Endothelial cell of umbilical vein (primary cell): ENCODE measurements around the gene GEMIN5. TPM values are rescaled to one million over a fixed set of nuclear protein-coding genes. Genes with fewer than 3 reads are reported as not detected.

Source experiments
- BruUV-seq: library from RNA; stranded (reverse); fragments of 400-500 nt; replicated peaks from 2 replicates; lab custom pipeline; 2021; lab: Mats Ljungman, UMichigan
- CTCF ChIA-PET: fragments of 300-600, 350-600 bp; sonication (Branson Sonifier 250); formaldehyde crosslinking; loops from one replicate; lab custom pipeline; 2021; ENCODE audit warnings: antibody characterized with exemption, inconsistent platforms; lab: Charles Lee
- POLR2A ChIA-PET: fragments of 300-600, 350-600 bp; sonication (Branson Sonifier 250); formaldehyde crosslinking; loops from one replicate; lab custom pipeline; 2021; ENCODE audit warnings: antibody characterized with exemption, inconsistent platforms; lab: Charles Lee
- DNase-seq: peaks from one replicate; pipeline ENCODE4 v3.0.0-alpha.2; 2011; ENCODE audit warnings: low read depth, low spot score
- FAIRE-seq: peaks from 2 replicates; lab custom pipeline; 2011; peaks lifted over from hg19 to GRCh38; lab: Jason Lieb, UNC
- H2AFZ ChIP-seq: 2 replicates; pipeline ENCODE4 v1.6.0; 2012; ENCODE audit warnings: low read depth, low read length, control low read depth, inconsistent platforms
- H3K27ac ChIP-seq: 2 replicates; pipeline ENCODE4 v1.5.1; 2011; ENCODE audit warnings: low read depth, mild to moderate bottlenecking, control low read depth, low read length, moderate library complexity; ENCODE audit not compliant: insufficient read depth
- H3K27me3 ChIP-seq, 2 experiments: 2 replicates each; pipeline versions ENCODE4 v1.6.0 to v1.6.1; 2011; ENCODE audit warnings: low read length in 2 of 2, mixed read lengths in 1 of 2; ENCODE audit not compliant: control insufficient read depth in 2 of 2, insufficient read depth in 2 of 2
- H3K36me3 ChIP-seq, 2 experiments: 2 replicates in 1 of 2; 3 replicates in 1 of 2; pipeline ENCODE4 v1.5.1; 2011; ENCODE audit warnings: low read length in 2 of 2, mild to moderate bottlenecking in 1 of 2, moderate library complexity in 1 of 2; ENCODE audit not compliant: control insufficient read depth in 2 of 2, insufficient read depth in 2 of 2; ENCODE audit errors: extremely low read depth in 1 of 2
- H3K4me1 ChIP-seq: 3 replicates; pipeline ENCODE4 v1.5.1; 2011; ENCODE audit warnings: mild to moderate bottlenecking, low read length; ENCODE audit not compliant: control insufficient read depth, insufficient read depth; ENCODE audit errors: extremely low read depth
- H3K4me2 ChIP-seq: 2 replicates; pipeline ENCODE4 v1.6.1; 2011; ENCODE audit warnings: low read length, control low read depth, mixed read lengths; ENCODE audit not compliant: insufficient read depth
- H3K4me3 ChIP-seq, 3 experiments: fragments of 200-600 bp in 1 of 3; sonication (generic), shearing (Covaris generic) in 1 of 3; replicated peaks in 1 of 3; 2 replicates each; pipeline ENCODE4 v1.5.1; 2011 to 2016; ENCODE audit warnings: control low read depth in 3 of 3, low read length in 3 of 3, mild to moderate bottlenecking in 2 of 3, inconsistent platforms in 1 of 3, low read depth in 1 of 3, moderate library complexity in 1 of 3; ENCODE audit not compliant: insufficient read depth in 1 of 3
- H3K79me2 ChIP-seq: 2 replicates; pipeline ENCODE4 v1.6.0; 2012; ENCODE audit warnings: low read length, inconsistent platforms; ENCODE audit not compliant: control insufficient read depth, insufficient read depth
- H3K9ac ChIP-seq: replicated peaks from 2 replicates; pipeline ENCODE3; 2011; ENCODE audit warnings: low read length, control low read depth; ENCODE audit not compliant: insufficient read depth; ENCODE audit errors: extremely low read depth
- H3K9me1 ChIP-seq: replicated peaks from 3 replicates; pipeline ENCODE4 v1.6.0; 2011; ENCODE audit warnings: mild to moderate bottlenecking, low read length; ENCODE audit not compliant: control insufficient read depth, insufficient read depth; ENCODE audit errors: extremely low read depth
- H3K9me3 ChIP-seq: replicated peaks from 2 replicates; pipeline ENCODE4 v1.5.1; 2012; ENCODE audit warnings: low read length, inconsistent platforms; ENCODE audit not compliant: control insufficient read depth, insufficient read depth
- H4K20me1 ChIP-seq: replicated peaks from 2 replicates; pipeline ENCODE3; 2011; ENCODE audit warnings: mild to moderate bottlenecking, low read length; ENCODE audit not compliant: control insufficient read depth, insufficient read depth; ENCODE audit errors: extremely low read depth
- FOS ChIP-seq: IDR thresholded peaks from 2 replicates; pipeline ENCODE4 v1.6.1; 2011; ENCODE audit warnings: mild to moderate bottlenecking, low read length, moderate library complexity, borderline replicate concordance; ENCODE audit not compliant: insufficient read depth
- GATA2 ChIP-seq: IDR thresholded peaks from 2 replicates; pipeline ENCODE4 v1.7.0; 2011; ENCODE audit warnings: low read depth, mild to moderate bottlenecking, moderate library complexity, mixed read lengths, low read length; ENCODE audit not compliant: insufficient read length, insufficient read depth
- POLR2AphosphoS5 ChIP-seq: IDR thresholded peaks from 2 replicates; pipeline ENCODE4 v1.6.1; 2012; ENCODE audit warnings: low read depth, mild to moderate bottlenecking, control low read depth, low read length, moderate library complexity; ENCODE audit not compliant: insufficient read depth
- dilution Hi-C: fragments of 300-500 bp; cut with MboI; formaldehyde crosslinking; loops from one replicate; pipeline ENCODE4 v1.15.0; 2019; ENCODE audit warnings: low sequenced_read_pairs; ENCODE audit not compliant: extremely low pct_ligation_motif_present
- intact Hi-C: fragments of 100-400 bp; cut with micrococcal nuclease; formaldehyde crosslinking; loops from one replicate; pipeline ENCODE4 v1.10.0; 2022
- polyA plus RNA-seq, 4 experiments: library from polyadenylated mRNA; depleted of rRNA in 3 of 4; stranded (reverse) in 3 of 4; unstranded in 1 of 4; fragments of >200 nt; gene quantifications; 2 replicates each; pipeline versions ENCODE4 v1.2.1 to v1.2.3, GENCODE V29; 2011 to 2012; ENCODE audit warnings: missing spikeins in 1 of 4
- total RNA-seq: library from RNA; stranded (reverse); gene quantifications from 2 replicates; pipeline ENCODE4 v1.2.3, GENCODE V29; 2021
- TF ChIP-seq, protein P1 (sequence below): IDR thresholded peaks from 2 replicates; pipeline ENCODE4 v1.6.1; 2011; ENCODE audit not compliant: insufficient read depth, insufficient read length
- TF ChIP-seq, protein P2 (sequence below), 2 donors: IDR thresholded peaks; 1 replicate in 1 of 2; 2 replicates in 1 of 2; pipeline ENCODE4 v1.5.1; 2011; ENCODE audit warnings: low read length in 2 of 2, mild to moderate bottlenecking in 2 of 2, moderate library complexity in 2 of 2, control low read depth in 1 of 2, inconsistent platforms in 1 of 2, low read depth in 1 of 2; ENCODE audit not compliant: insufficient read depth in 1 of 2; ENCODE audit errors: extremely low read depth in 1 of 2

The GEMIN5 gene
- total and polyA plus RNA-seq, 2 donors (not counting 3 experiments of a cell fraction or from before 2014, with no cell fraction given): 7.2 to 23.1 TPM

DNA sequence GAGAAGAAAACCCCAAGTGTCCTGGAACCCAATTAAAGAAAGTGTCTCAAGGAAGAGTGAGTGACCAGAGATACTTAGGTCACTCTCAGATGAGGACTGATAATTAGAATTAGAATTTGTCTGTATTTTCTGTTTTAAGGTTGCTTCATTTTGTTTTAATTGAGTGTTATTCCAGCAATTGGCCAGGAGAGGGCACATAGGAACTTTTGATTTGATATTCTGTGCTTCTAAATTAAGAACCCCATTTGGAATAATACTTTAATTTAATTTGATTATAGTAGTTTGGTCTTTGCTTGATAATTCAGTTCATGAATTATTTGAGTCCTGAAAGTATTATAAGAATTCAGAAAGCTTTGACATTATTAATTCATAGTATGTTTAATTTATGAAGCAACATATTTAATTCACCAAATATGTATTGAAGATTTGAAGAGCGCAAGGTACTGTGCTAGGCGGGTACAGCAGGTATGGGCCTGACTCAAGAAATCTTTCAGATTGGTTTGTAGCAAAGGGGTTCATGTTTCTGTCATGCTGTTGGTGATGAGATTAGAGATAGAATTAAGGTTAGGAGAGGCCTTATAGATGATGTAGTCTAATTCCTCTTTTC, 7.8 kb upstream of the GEMIN5 start:
- peaks cover 91% of the 10 kb centered on the region for H3K79me2 ChIP-seq
- no peak overlapping the region for H3K4me2 ChIP-seq
- FAIRE-seq (no peak), DNase-seq (peak; percentile 63)
- BruUV-seq: no TSS peak
- peaks cover 45% of the 10 kb centered on the region for H3K4me1 ChIP-seq
- dilution Hi-C loops: no loop called here
- peak overlapping the region; percentile 47 for H3K27ac ChIP-seq
- TF ChIP-seq, protein P1, sequence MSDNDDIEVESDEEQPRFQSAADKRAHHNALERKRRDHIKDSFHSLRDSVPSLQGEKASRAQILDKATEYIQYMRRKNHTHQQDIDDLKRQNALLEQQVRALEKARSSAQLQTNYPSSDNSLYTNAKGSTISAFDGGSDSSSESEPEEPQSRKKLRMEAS: no peak
- TF ChIP-seq, protein P2, sequence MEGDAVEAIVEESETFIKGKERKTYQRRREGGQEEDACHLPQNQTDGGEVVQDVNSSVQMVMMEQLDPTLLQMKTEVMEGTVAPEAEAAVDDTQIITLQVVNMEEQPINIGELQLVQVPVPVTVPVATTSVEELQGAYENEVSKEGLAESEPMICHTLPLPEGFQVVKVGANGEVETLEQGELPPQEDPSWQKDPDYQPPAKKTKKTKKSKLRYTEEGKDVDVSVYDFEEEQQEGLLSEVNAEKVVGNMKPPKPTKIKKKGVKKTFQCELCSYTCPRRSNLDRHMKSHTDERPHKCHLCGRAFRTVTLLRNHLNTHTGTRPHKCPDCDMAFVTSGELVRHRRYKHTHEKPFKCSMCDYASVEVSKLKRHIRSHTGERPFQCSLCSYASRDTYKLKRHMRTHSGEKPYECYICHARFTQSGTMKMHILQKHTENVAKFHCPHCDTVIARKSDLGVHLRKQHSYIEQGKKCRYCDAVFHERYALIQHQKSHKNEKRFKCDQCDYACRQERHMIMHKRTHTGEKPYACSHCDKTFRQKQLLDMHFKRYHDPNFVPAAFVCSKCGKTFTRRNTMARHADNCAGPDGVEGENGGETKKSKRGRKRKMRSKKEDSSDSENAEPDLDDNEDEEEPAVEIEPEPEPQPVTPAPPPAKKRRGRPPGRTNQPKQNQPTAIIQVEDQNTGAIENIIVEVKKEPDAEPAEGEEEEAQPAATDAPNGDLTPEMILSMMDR (IDR thresholded peaks at IDR 0.05; ENCODE audit: extremely low read depth in 1 of 2, insufficient read depth in 1 of 2, low read depth in 1 of 2, low read length in 2 of 2): peak; percentile 34 to 37
- no peak overlapping the region for H3K4me3 ChIP-seq
- peaks cover 0 to 3% of the 10 kb centered on the region in 2 experiments for H3K36me3 ChIP-seq
- CTCF ChIA-PET: interaction anchor here (0.8 to 6.6 kb wide), 9 partner anchors 10 to 201 kb away, joined by 3 to 61 read pairs (median 6); no protein-coding TSS in a partner anchor
- no peak overlapping the region for H2AFZ ChIP-seq
- H4K20me1 ChIP-seq: no peaks in the 10 kb centered on the region
- no peak overlapping the region for H3K9ac ChIP-seq
- H3K27me3 ChIP-seq: no peaks in the 10 kb centered on the region
- H3K9me3 ChIP-seq: no peaks in the 10 kb centered on the region
- intact Hi-C loops: loop anchor here (1.0 to 2.0 kb wide), 5 partner anchors 21 to 202 kb away; no protein-coding TSS in a partner anchor
- POLR2A ChIA-PET: no interaction called here
- no peaks in the 10 kb centered on the region for H3K9me1 ChIP-seq

DNA sequence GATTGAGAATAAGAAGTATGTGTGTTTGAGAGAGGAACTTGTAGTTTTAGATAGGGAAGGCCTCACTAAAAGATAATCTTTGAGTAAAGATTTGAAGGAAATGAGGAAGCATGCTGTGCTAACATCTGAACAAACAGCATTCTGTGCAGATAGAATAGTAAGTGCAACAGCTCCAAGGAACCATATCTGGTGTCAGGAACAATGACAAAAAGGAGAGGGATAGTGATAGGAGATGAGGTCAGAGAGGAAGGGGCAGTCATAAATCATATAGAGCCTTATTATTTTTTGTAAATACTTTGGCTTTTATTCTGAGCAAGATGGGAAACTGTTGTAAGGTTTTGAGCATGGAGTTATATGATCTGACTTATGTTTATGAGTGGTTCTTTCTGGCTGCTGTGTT, 6.7 kb upstream of the GEMIN5 start:
- peaks cover 81% of the 10 kb centered on the region for H3K79me2 ChIP-seq
- H3K9me3 ChIP-seq: no peaks in the 10 kb centered on the region
- dilution Hi-C loops: no loop called here
- ChIA-PET CTCF (interaction anchor here (0.8 to 6.6 kb wide), 13 partner anchors 9 to 204 kb away, joined by 3 to 61 read pairs (median 6); no protein-coding TSS in a partner anchor), POLR2A (no interaction called here)
- H3K9me1 ChIP-seq: no peaks in the 10 kb centered on the region
- no peak overlapping the region for H2AFZ ChIP-seq
- TF ChIP-seq, protein P1: no peak
- no peak for TF ChIP-seq POLR2AphosphoS5
- TF ChIP-seq FOS: no peak
- TF ChIP-seq GATA2: peak; percentile 47
- TF ChIP-seq, protein P2 (IDR thresholded peaks at IDR 0.05; ENCODE audit: extremely low read depth in 1 of 2, insufficient read depth in 1 of 2, low read depth in 1 of 2, low read length in 2 of 2): no peak
- no peaks in the 10 kb centered on the region for H3K27me3 ChIP-seq
- H3K27ac ChIP-seq: peak overlapping the region; percentile 47
- BruUV-seq: no TSS peak
- no peak overlapping the region for H3K9ac ChIP-seq
- FAIRE-seq (no peak), DNase-seq (peak; percentile 58)
- H3K4me1 ChIP-seq: peaks cover 49% of the 10 kb centered on the region
- no peaks in the 10 kb centered on the region for H4K20me1 ChIP-seq
- H3K36me3 ChIP-seq: peaks cover 0 to 3% of the 10 kb centered on the region in 2 experiments
- H3K4me3 ChIP-seq: no peak overlapping the region
- H3K4me2 ChIP-seq: peak overlapping the region; percentile 27
- intact Hi-C loops: loop anchor here (1.0 to 5.0 kb wide), 6 partner anchors 22 to 203 kb away; partner anchors contain the start of gene LARP1
